ENCODE data around the gene CPSF4. TPM values are rescaled to one million over a fixed set of nuclear protein-coding genes. Genes with fewer than 3 reads are reported as not detected.
A peak's percentile ranks its signal among the peaks of the same experiment; 100 is the strongest.

Gene CPSF4
- total and polyA plus RNA-seq, 8 donors: 25.9 to 43.3 (median 33.0) TPM

DNA sequence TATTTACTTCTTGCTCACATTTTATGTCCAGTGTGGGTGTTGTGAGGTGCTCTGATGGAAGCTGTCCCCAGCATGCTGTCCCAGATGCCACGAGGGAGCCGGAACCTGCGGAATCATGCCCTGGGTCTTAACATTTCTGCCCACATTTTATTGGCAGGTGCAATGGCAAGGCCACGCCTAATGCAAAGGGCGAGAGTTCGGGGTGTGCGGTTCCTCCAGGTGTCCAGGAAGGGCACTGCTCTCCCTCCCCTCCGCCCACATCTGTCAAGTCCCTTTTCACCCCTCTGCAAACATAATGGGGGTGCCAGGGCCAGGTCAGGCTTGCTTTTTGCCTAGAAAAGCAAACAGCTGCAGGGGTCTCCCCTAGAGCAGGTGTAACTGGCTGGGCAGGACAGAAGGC, 46.7 kb upstream of the CPSF4 start:
- DNase-seq: peak in 1 of 4 donors; percentile 49
- ATAC-seq: no peak
- Histone ChIP-seq H3K27me3 (no peaks in the 10 kb centered on the region), H3K4me1 (peaks cover 16 to 37% of the 10 kb centered on the region in 2 donors), H3K36me3 (peaks cover 0 to 100% of the 10 kb centered on the region in 2 donors), H3K27ac (peak overlapping the region in 1 of 2 donors; percentile 67), H3K9me3 (no peaks in the 10 kb centered on the region), H3K4me3 (peak overlapping the region in 1 of 2 donors; percentile 38)
- intact Hi-C loops (cut with DNase I): no loop called here
- TF ChIP-seq, protein P1, sequence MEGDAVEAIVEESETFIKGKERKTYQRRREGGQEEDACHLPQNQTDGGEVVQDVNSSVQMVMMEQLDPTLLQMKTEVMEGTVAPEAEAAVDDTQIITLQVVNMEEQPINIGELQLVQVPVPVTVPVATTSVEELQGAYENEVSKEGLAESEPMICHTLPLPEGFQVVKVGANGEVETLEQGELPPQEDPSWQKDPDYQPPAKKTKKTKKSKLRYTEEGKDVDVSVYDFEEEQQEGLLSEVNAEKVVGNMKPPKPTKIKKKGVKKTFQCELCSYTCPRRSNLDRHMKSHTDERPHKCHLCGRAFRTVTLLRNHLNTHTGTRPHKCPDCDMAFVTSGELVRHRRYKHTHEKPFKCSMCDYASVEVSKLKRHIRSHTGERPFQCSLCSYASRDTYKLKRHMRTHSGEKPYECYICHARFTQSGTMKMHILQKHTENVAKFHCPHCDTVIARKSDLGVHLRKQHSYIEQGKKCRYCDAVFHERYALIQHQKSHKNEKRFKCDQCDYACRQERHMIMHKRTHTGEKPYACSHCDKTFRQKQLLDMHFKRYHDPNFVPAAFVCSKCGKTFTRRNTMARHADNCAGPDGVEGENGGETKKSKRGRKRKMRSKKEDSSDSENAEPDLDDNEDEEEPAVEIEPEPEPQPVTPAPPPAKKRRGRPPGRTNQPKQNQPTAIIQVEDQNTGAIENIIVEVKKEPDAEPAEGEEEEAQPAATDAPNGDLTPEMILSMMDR (IDR thresholded peaks at IDR 0.05): no peak

- Histone ChIP-seq H3K4me1 (peaks cover 16 to 37% of the 10 kb centered on the region in 2 donors), H3K27me3 (no peaks in the 10 kb centered on the region), H3K9me3 (no peaks in the 10 kb centered on the region), H3K36me3 (peaks cover 0 to 100% of the 10 kb centered on the region in 2 donors), H3K27ac (peak overlapping the region; percentile 62 to 67), H3K4me3 (peak overlapping the region; percentile 38 to 43)
- peak in 3 of 4 donors; percentile 75 to 90 (median 77) for DNase-seq
- intact Hi-C loops (cut with DNase I): no loop called here
- peak; percentile 91 for ATAC-seq
- TF ChIP-seq, protein P1 (IDR thresholded peaks at IDR 0.05): no peak
Measured at GRCh38 chr7:99392659-99393354, 45.9 kb upstream of the CPSF4 start.

- peak in 2 of 4 donors; percentile 68 to 82 for DNase-seq
- intact Hi-C loops (cut with DNase I): no loop called here
- TF ChIP-seq, protein P1 (IDR thresholded peaks at IDR 0.05): no peak
- Histone ChIP-seq H3K4me1 (peaks cover 16 to 37% of the 10 kb centered on the region in 2 donors), H3K9me3 (no peaks in the 10 kb centered on the region), H3K36me3 (peaks cover 0 to 100% of the 10 kb centered on the region in 2 donors), H3K4me3 (peak overlapping the region; percentile 38 to 43), H3K27ac (peak overlapping the region; percentile 62 to 67), H3K27me3 (no peaks in the 10 kb centered on the region)
- ATAC-seq: peak; percentile 47
Measured at GRCh38 chr7:99393355-99394187, 45.2 kb upstream of the CPSF4 start.

DNA sequence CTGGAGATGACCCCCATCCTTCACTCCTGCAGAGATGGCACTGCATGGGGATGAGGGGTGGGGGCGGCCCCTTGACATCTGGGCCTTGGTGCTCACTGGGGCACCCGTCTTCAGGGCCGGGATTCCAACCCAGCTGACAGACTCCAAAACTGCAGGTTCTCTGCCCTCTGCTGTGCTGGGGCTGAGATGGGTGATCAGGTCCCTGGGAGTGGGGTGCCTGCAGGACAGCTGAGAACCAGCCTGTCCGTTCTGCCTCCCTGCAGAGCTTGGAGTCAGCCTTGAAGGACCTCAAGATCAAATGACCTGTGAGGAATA, 44.6 kb upstream of the CPSF4 start:
- intact Hi-C loops (cut with DNase I): no loop called here
- no peak overlapping the region for H3K27ac ChIP-seq
- no peak for ATAC-seq

More for the DNA sequence above, 44.6 kb upstream of the CPSF4 start:
- Histone ChIP-seq H3K9me3 (no peaks in the 10 kb centered on the region), H3K4me3 (no peak overlapping the region), H3K27me3 (no peaks in the 10 kb centered on the region), H3K4me1 (peaks cover 18 to 42% of the 10 kb centered on the region in 2 donors), H3K36me3 (peaks cover 0 to 100% of the 10 kb centered on the region in 2 donors)
- no peak for DNase-seq
- TF ChIP-seq, protein P1 (IDR thresholded peaks at IDR 0.05): no peak
